HG03135 (cell line): ENCODE results near the gene SRRM2.
"Not testable (repeated sequence)": the region's sequence is repeated elsewhere in the genome, so short reads cannot be mapped to it uniquely, and the experiment has no call there.

Experiments
- ATAC-seq: cut with Tn5 transposase; IDR thresholded peaks from one replicate; pipeline ENCODE4 v1.9.1; 2021; ENCODE audit warnings: mild to moderate bottlenecking, moderate library complexity; ENCODE audit not compliant: unreplicated experiment

Gene SRRM2

DNA sequence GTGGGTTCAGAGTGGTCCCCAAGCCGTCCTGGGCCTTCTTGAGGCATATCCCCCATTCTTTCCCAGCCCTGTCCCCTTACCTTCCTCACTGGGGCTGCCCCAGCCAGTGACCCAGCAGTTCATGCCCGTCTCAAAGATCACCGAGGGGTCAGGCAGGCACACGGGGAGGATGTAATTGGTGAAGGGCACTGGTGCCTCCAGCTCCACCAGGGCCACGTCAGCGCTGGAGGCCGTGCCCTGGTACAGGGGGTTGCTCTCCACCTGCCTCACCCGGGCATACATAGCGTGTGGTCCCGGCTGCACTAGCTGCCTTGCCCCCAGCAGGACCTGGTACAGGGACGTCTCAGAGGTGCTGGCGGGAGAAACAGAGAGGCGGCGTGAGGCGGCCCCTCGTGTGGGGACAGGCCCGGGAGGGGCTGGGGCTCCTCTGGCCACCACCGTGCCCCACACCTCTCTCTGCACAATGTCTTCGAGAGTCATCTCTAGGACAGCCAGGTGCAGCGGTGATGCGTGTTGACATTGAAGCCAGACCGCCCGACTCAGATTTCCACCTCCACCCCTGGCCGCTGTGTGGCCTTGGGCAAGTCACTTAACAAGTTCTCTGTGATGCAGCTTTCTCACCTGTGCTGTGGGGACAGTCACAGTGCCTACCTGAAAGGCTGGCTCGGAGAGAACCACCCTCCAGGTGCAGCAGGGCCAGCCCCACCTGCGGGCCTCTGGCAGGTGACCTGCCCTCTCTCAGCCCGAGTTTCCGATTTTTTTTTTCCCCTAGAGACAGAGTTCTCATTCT lies 38.3 kb upstream of the SRRM2 start:
- ATAC-seq, result no peak

DNA sequence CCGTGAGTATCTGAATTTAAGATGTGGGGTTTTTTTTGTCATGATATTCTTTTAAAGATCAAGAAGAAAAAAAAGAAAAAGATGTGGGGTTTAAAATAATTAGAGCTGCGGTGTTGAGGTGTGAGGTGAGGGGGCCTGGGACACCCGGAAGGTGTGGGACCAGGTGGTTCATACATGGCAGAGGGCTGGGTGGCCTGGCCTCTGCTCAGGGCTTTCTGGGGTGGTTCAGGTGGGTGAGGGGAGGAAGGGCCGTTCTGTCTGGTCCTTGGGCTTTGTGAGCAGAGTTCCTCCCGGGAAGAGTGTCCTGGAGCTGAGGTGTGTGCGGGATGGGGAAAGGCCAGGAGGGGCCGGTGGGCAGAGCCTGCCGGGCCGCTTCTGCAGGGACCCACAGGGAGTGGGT lies 37.4 kb upstream of the SRRM2 start:
- ATAC-seq, result no peak

GRCh38 chr16:2715519-2715918 lies 36.9 kb upstream of the SRRM2 start:
- no peak for ATAC-seq

GRCh38 chr16:2715966-2716885 lies 36.2 kb upstream of the SRRM2 start:
- no peak for ATAC-seq

DNA sequence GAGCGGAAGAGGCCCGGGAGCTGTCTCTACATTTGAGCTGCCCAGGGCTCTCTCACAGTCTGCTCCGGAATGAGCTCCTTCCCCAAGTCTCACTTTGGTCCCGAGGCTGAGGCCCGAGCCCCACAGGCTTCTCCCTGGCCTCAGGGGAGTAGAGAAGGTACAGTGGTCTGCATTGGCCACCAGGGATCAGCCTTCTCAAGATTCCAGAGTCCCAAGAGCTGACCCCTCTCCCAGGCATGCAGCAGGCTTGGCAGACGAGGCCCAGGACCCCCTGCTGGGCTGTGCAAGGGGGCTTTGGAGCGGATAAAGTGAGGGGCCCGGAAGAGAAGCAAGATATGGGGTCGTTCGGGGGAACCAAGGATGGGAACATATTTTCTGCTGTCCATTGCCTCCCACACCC lies 35.5 kb upstream of the SRRM2 start:
- ATAC-seq, result no peak

DNA sequence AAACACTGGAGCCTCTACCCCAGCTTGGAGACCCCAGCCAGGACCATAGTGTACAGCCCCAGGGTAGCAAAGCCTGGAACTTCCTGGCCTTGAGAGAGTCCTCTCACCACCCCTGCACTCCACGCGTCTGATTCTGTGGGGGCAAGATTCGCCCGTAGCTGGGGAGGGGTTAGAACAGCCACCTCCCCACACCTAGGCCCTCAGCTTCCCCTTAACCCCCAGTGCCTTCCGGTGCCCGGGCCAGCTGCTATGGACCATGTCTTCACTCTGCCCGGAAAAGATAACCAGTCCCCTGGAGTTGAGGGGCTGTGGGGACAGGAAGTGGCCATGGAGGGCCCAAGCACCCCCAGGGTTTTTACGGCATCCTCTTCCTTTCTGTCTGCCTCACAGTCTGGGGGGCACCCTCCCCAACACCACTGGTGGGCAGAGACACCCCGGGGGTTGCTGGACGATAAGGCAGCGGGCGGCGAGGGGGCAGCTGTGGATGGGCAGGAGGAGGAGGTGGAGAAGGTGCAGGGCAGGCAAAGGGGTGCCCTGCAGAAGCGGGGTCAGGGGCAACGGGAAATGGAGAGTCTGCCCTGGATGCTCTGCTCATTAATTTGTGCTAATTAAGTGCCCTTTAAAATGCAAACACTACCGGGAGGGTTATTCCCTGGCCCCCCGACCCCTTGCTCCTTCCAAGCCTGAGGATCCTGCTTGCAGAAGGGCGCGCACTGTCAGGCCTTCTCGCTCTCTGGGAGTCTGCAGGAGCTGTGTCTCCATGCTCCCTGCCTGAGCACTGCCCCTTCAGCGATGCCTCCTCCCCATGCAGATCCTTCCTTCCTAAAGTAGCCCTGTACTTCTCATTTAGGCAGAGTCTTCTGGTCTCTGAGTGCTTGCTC lies 34.8 kb upstream of the SRRM2 start:
- no peak for ATAC-seq

GRCh38 chr16:2719328-2720063 lies 32.9 kb upstream of the SRRM2 start:
- no peak for ATAC-seq

DNA sequence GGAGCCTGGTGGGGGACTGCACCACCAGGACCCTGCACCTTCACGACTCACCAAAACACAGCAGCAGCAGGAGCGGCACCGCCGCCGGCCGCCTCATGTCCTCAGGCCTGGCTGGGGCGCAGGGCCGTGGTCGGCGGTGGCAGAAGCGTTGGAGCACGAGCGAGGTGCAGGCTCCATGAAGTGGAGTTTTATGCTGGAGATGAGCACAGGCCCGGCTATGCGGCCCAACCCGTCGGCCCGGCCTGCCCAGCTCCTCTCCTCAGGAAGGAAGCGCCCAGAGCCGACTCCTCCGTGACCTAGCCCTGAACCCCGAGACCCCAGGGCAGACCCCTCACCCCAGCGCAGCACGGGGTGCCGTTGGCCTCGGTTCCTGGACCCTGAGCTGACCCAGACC lies 32.4 kb upstream of the SRRM2 start, which contains the start of gene PRSS27:
PRSS27 (minus strand) TSS at position 161 of the 394 bp plus-strand sequence; CDS start at position 97, 64 bp downstream.
- ATAC-seq, result no peak

DNA sequence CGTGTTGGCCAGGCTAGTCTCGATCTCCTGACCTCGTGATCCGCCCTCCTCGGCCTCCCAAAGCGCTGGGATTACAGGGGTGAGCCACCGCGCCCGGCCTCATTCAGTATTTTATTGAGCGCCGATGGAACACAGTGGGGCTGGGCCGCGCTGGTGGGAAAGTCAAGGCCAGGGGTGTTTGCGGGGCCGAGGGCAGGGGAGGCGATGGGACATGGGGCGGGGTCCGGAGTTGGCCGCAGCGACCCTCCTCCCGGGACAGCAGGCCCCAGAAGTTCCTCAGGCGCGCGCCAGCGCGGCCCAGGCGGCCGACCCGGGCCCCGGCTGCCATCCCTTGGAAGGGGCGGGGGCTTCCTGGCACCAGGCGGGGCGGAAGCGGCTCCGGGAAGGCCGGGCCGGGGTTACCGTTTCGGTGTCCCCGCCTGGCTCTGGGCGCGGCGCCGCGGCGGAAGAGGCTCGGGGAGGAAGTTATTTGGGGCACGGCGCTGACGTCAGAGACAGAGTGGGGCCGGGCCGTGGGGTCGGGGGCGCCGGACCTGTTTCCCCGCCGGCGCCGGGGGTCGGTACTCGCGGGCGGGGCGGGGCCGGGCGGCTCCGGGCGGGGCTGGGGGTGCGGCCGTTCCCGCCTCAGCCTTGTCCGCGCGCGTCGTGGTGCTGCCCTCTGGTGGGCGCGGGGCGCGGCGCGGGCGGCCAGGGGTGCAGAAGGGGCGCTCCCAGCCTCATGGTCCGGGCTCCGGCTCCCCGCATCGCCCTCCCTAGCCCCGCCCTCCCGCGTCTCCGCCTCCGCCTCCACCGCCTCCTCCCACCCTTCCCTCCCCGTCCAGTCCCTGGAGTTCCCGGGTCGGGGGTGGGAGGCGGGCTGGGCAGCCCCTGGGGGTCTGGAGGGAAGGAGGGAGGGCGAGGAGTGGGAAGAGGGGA lies 31.5 kb upstream of the SRRM2 start:
- peak; percentile 74 for ATAC-seq

DNA sequence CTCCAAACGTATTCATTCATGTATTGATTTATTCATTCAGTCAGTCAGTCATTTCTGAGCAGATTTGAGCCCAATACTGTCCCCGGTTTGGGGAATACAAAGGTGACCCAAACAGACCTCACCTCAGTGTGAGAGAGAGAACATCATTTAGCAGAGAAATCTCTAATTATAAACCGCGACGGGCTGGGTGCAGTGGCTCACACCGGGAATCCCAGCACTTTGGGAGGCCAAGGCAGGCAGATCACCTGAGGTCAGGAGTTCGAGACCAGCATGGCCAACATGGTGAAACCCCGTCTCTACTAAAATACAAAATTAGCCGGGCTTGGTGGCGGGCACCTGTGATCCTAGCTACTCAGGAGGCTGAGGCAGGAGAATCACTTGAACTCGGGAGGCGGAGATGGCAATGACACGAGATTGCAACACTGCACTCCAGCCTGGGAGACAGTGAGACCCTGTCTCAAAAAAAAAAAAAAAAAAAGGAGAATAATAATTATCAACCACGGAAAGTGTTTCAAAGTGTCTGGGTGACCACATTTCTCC lies 30.7 kb upstream of the SRRM2 start:
- ATAC-seq, result not testable (repeated sequence)

GRCh38 chr16:2724088-2724676 lies 28.3 kb upstream of the SRRM2 start:
- ATAC-seq, result no peak

- ATAC-seq, result no peak
These were observed 27.6 kb upstream of the SRRM2 start for GRCh38 chr16:2724816-2725348.

- no peak for ATAC-seq
These were observed 25.5 kb upstream of the SRRM2 start for GRCh38 chr16:2726923-2727322.

GRCh38 chr16:2728034-2728433 lies 24.4 kb upstream of the SRRM2 start:
- ATAC-seq, result no peak

DNA sequence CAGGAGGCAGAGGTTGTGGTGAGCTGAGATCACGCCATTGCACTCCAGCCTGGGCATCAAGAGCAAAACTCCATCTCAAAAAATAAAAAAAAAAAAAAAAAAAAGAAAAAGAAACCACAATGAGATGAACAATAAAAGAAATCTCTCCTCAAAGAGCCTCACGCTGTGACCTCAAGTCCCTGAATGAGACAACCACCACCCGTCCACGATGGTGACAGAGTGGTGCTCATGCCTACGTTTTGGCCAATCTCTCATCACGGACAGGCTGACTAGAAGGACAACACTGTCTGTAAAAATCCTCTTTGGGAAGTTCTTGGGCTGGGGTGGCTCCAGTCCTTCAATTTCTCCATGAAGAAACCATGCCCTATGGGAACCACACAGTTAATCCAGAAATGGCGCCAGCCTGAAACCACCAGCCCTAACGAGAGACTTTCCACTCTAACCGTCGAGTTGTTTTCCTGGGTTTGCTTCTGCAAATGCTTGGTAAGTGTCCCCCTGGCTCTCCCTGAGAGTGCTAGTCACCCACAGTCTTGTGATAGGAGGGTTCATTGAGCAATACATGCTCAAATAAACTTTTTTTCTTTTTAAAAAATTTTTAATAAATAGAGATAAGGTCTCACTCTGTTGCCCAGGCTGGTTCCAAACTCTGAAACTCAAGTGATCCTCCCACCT lies 17.5 kb upstream of the SRRM2 start:
- ATAC-seq, result no peak

DNA sequence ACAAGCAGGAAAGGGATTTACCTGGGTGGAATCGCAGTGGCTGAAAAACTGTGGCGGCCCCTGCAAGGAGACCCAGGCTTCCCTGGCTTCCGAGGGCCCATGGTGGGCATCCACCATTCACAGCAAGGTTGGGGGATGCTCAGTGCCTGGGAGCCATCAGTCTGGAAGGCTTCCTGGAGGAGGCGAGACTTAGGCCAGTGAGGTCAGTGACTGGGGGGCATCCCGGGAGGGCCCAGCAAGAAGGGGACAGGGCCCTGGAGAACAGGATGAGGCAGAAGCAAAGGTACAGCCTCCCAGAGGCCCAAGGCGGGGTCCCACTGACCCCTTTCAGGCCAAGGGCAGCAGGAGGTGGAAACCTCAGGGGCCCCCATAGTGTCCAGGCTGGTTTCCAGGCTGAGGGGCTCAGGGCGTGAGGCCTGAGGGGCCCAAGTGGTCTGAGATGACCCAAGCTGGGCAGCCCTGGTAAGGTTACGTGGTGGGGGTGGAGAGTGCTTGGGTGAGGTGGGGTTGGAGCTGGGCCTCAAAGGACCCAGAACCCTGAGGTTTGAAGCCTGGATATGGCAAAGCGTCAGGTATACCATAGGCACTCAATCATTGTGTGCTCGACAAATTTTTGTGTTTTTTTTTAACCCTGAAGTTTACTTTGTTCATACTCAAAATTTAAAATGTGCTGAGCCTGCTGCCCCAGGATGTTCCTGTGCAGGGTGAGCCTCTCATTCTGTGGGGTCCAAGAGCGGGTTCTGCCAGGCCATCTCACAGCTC lies 15.8 kb upstream of the SRRM2 start:
- ATAC-seq, result no peak

GRCh38 chr16:2737238-2737605 lies 15.2 kb upstream of the SRRM2 start:
- no peak for ATAC-seq
